ENCODE measurements around the gene C1orf21. TPM values are rescaled to one million over a fixed set of nuclear protein-coding genes. Genes with fewer than 3 reads are reported as not detected.
A peak's percentile ranks its signal among the peaks of the same experiment; 100 is the strongest.

The C1orf21 gene
- total and polyA plus RNA-seq, 2 of the 4 experiments (the other 2 are of a cell fraction): 6.4 to 9.9 TPM

- Histone ChIP-seq H3K4me1 (ENCODE audit: control insufficient read depth, insufficient read depth, low read length) (peaks cover 9% of the 10 kb centered on the region), H3K14ac (replicated peaks; ENCODE audit: low read depth, low read length) (no peak overlapping the region), H3K9me3 (ENCODE audit: control insufficient read depth, insufficient read depth, low read length) (peaks cover 6% of the 10 kb centered on the region; the same call in 1 of the 2 replicates), H4K5ac (ENCODE audit: low read depth, low read length) (no peak overlapping the region), H3K9me1 (ENCODE audit: insufficient read depth, low read length) (peaks cover 8% of the 10 kb centered on the region), H3K27ac (ENCODE audit: insufficient read depth, low read length) (no peak overlapping the region), H4K20me1 (ENCODE audit: insufficient read depth, low read length) (no peaks in the 10 kb centered on the region), H4K91ac (ENCODE audit: insufficient read depth, low read depth, low read length) (no peak overlapping the region), H3K36me3 (ENCODE audit: control insufficient read depth, insufficient read depth, low read length) (no peaks in the 10 kb centered on the region), H3K56ac (ENCODE audit: extremely low read depth, insufficient read depth, low read length) (no peak overlapping the region), H2BK15ac (ENCODE audit: low read depth, low read length) (no peak overlapping the region), H2BK20ac (ENCODE audit: low read depth, low read length) (0 out of 2 replicates have a peak overlapping the region, but pooled peaks have one; percentile 38), H2AK5ac (ENCODE audit: low read depth, low read length) (0 out of 2 replicates have a peak overlapping the region, but pooled peaks have one; percentile 62), H3K4me2 (ENCODE audit: low read depth, low read length) (no peak overlapping the region), H3K4me3 (ENCODE audit: insufficient read depth, low read depth, low read length) (no peak overlapping the region), H3K4ac (ENCODE audit: low read depth, low read length) (no peak overlapping the region), H3K23ac (ENCODE audit: low read depth, low read length) (no peak overlapping the region; the same call in 1 of the 2 replicates), H2BK5ac (ENCODE audit: low read depth, low read length, poor library complexity, severe bottlenecking) (no peak overlapping the region), H3K9ac (ENCODE audit: low read depth, low read length) (no peak overlapping the region), H3K79me1 (ENCODE audit: low read depth in 1 of 2, low read length in 2 of 2) (no peaks in the 10 kb centered on the region), H3K27me3 (ENCODE audit: control insufficient read depth, insufficient read depth, low read length) (0 out of 2 replicates have a peak, but pooled peaks cover 3% of the 10 kb centered on the region), H4K8ac (ENCODE audit: low read depth in 2 of 2, low read length in 2 of 2) (no peak overlapping the region), H2AK9ac (replicated peaks; ENCODE audit: low read depth, low read length, poor library complexity) (no peak overlapping the region), H2BK120ac (ENCODE audit: low read depth, low read length) (no peak overlapping the region), H3K18ac (ENCODE audit: low read depth, low read length) (no peak overlapping the region), H2AFZ (replicated peaks; ENCODE audit: low read length, poor library complexity) (no peak overlapping the region)
- no CpG with 5 or more reads among the region's 5 CpGs for WGBS, 2 experiments (ENCODE audit: extremely low coverage in 2 of 2, insufficient read length in 1 of 2)
- in situ Hi-C loops (cut with MboI; ENCODE audit: low sequenced_read_pairs) (loop anchor here (25.0 kb wide), 1 partner anchor 988 kb away; the partner anchor contains the start of gene APOBEC4), intact Hi-C loops (cut with micrococcal nuclease) (no loop called here), dilution Hi-C loops (cut with HindIII; ENCODE audit: low sequenced_read_pairs, unreplicated experiment) (no loop called here)
- ATAC-seq (ENCODE audit: low read depth) (no peak), DNase-seq (no peak)
- TF ChIP-seq SMC3 (IDR thresholded peaks at IDR 0.05; ENCODE audit: low read depth, low read length): no peak
- no peak for TF ChIP-seq MAFK (IDR thresholded peaks at IDR 0.05; ENCODE audit: low read depth, low read length)
- TF ChIP-seq POLR2A (IDR thresholded peaks at IDR 0.05; ENCODE audit: low read depth, low read length): no peak
- TF ChIP-seq RCOR1 (IDR thresholded peaks at IDR 0.05; ENCODE audit: insufficient replicate concordance, low read length): no peak
- no peak for TF ChIP-seq MAZ (IDR thresholded peaks at IDR 0.05; ENCODE audit: borderline replicate concordance, low read depth, low read length)
- CTCF ChIA-PET: no interaction called here
- BruUV-seq (replicated peaks): no TSS peak
- POLR2A ChIA-PET (ENCODE audit: unreplicated experiment): no interaction called here
Observed at GRCh38 chr1:184650177-184650866, 263.5 kb downstream of the C1orf21 start.
